NCI-H1105 treated with DMSO at 0.1 percent for 48 hours (cell line): ENCODE measurements around the gene TFRC.
"Not testable (repeated sequence)": the region's sequence is repeated elsewhere in the genome, so short reads cannot be mapped to it uniquely, and the experiment has no call there.

Experiments
- DNase-seq: peaks from one replicate; lab custom pipeline; 2025; lab: John Stamatoyannopoulos, UW

TFRC gene

DNA sequence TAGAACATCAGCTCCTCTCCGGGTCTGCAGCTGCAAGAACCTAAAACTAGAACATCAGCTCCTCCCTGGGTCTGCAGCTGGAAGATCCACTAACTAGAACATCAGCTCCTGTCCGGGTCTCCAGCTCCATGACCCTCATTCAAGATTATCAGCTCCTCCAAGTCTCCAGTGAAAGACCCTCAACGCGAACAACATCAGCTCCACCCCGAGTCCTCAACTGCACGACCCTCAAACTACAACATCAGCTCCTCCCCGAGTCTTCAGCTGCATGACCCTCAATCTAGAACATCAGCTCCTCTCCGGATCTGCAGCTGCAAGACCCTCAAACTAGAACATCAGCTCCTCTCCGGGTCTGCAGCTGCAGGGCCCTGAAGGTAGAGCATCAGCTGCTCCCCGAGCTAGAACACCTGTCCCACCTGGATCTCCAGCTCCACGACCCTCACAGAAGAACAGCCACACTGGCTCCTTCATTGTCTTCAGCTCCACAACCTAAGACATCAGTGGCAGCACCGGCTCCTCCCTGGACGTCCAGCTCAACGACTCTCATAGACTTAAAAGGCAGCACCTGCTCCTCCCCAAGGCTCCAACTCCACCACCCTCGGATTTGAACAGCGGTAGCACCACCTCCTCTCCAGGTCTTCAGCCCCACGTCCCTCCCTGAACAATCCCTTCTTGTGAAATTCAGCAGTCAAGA is 77.4 kb downstream of the TFRC start:
- not testable (repeated sequence) for DNase-seq

GRCh38 chr3:196003611-196004010 is 78.3 kb downstream of the TFRC start:
- no peak for DNase-seq

DNA sequence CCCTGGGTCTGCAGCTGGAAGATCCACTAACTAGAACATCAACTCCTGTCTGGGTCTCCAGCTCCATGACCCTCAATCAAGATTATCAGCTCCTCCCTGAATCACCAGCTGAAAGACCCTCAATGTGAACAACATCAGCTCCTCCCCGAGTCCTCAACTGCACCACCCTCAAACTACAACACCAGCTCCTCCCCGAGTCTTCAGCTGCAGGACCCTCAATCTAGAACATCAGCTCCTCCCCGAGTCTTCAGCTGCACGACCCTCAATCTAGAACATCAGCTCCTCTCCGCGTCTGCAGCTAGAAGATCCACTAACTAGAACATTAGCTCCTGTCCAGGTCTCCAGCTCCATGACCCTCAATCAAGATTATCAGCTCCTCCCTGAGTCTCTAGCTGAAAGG is 79.2 kb downstream of the TFRC start:
- not testable (repeated sequence) for DNase-seq

GRCh38 chr3:196001240-196001639 is 80.7 kb downstream of the TFRC start:
- not testable (repeated sequence) for DNase-seq

GRCh38 chr3:196000360-196000950 is 81.4 kb downstream of the TFRC start:
- not testable (repeated sequence) for DNase-seq

- no peak for DNase-seq
These were observed 82.0 kb downstream of the TFRC start for GRCh38 chr3:195999896-196000295.
